SJCRH30 (cell line): ENCODE measurements around the gene LCMT1. TPM values are rescaled to one million over a fixed set of nuclear protein-coding genes. Genes with fewer than 3 reads are reported as not detected.
A peak's percentile ranks its signal among the peaks of the same experiment; 100 is the strongest.
"Not testable (repeated sequence)": the region's sequence is repeated elsewhere in the genome, so short reads cannot be mapped to it uniquely, and the experiment has no call there.

Experiments used
- DNase-seq, 2 experiments: peaks; one replicate each; pipeline ENCODE4 v3.0.0-alpha.2; 2015 to 2020
- H3K27ac ChIP-seq: fragments of 250-450 bp; sonication (Bioruptor Pico); 2 replicates; pipeline ENCODE4 v1.5.1; 2020; ENCODE audit warnings: mild to moderate bottlenecking, moderate library complexity
- H3K27me3 ChIP-seq: fragments of 250-450 bp; sonication (Bioruptor Pico); 2 replicates; pipeline ENCODE4 v1.5.1; 2020; ENCODE audit warnings: mild to moderate bottlenecking, moderate library complexity
- H3K36me3 ChIP-seq: fragments of 250-450 bp; sonication (Bioruptor Pico); 2 replicates; pipeline ENCODE4 v1.5.1; 2020; ENCODE audit warnings: mild to moderate bottlenecking, moderate library complexity
- H3K4me1 ChIP-seq: fragments of 250-450 bp; sonication (Bioruptor Pico); 2 replicates; pipeline ENCODE4 v1.5.1; 2020; ENCODE audit warnings: mild to moderate bottlenecking, moderate library complexity
- H3K4me3 ChIP-seq: fragments of 250-450 bp; sonication (Bioruptor Pico); 2 replicates; pipeline ENCODE4 v1.5.1; 2020; ENCODE audit warnings: mild to moderate bottlenecking, moderate library complexity
- H3K9me3 ChIP-seq: fragments of 250-450 bp; sonication (Bioruptor Pico); replicated peaks from 2 replicates; pipeline ENCODE4 v1.5.1; 2020; ENCODE audit warnings: mild to moderate bottlenecking, moderate library complexity
- total RNA-seq: library from RNA; depleted of rRNA; stranded (reverse); fragments of >200 nt; shearing (Covaris generic); gene quantifications from 2 replicates; pipeline ENCODE4 v1.2.3, GENCODE V29; 2014

Gene LCMT1
- total RNA-seq, 1 experiment from 2014 or later, result 31.7 TPM

GRCh38 chr16:25110387-25110947 is 1.1 kb upstream of the LCMT1 start:
- H3K4me3 ChIP-seq, result peak overlapping the region; percentile 65
- H3K4me1 ChIP-seq, result no peaks in the 10 kb centered on the region; the same call in 1 of the 2 replicates
- H3K36me3 ChIP-seq, result no peaks in the 10 kb centered on the region
- H3K9me3 ChIP-seq, result no peaks in the 10 kb centered on the region
- DNase-seq, result peak in 1 of 2 experiments; percentile 11
- peak overlapping the region; percentile 37 for H3K27ac ChIP-seq
- no peaks in the 10 kb centered on the region for H3K27me3 ChIP-seq

- no peaks in the 10 kb centered on the region for H3K36me3 ChIP-seq
- no peak for DNase-seq
Measured at GRCh38 chr16:25114121-25114520, 2.6 kb downstream of the LCMT1 start.

GRCh38 chr16:25118851-25119578 is 7.5 kb downstream of the LCMT1 start:
- no peaks in the 10 kb centered on the region for H3K4me1 ChIP-seq

More at GRCh38 chr16:25114121-25114520, 2.6 kb downstream of the LCMT1 start:
- Histone ChIP-seq H3K27ac (no peak overlapping the region), H3K4me1 (no peaks in the 10 kb centered on the region; the same call in 1 of the 2 replicates), H3K9me3 (no peaks in the 10 kb centered on the region), H3K4me3 (no peak overlapping the region), H3K27me3 (no peaks in the 10 kb centered on the region)

GRCh38 chr16:25121824-25122600 is 10.5 kb downstream of the LCMT1 start:
- Histone ChIP-seq H3K9me3 (no peaks in the 10 kb centered on the region), H3K27ac (no peak overlapping the region), H3K27me3 (no peaks in the 10 kb centered on the region), H3K4me1 (0 out of 2 replicates have a peak, but pooled peaks cover 2% of the 10 kb centered on the region), H3K4me3 (no peak overlapping the region), H3K36me3 (no peaks in the 10 kb centered on the region)
- DNase-seq, result no peak

More at GRCh38 chr16:25118851-25119578, 7.5 kb downstream of the LCMT1 start:
- Histone ChIP-seq H3K4me3 (no peak overlapping the region), H3K27me3 (no peaks in the 10 kb centered on the region), H3K27ac (no peak overlapping the region), H3K36me3 (no peaks in the 10 kb centered on the region), H3K9me3 (no peaks in the 10 kb centered on the region)
- DNase-seq, result no peak

- Histone ChIP-seq H3K27ac (no peak overlapping the region), H3K27me3 (no peaks in the 10 kb centered on the region), H3K36me3 (no peaks in the 10 kb centered on the region; the same call in 1 of the 2 replicates), H3K4me1 (0 out of 2 replicates have a peak, but pooled peaks cover 3% of the 10 kb centered on the region), H3K4me3 (no peak overlapping the region), H3K9me3 (no peaks in the 10 kb centered on the region)
- no peak for DNase-seq
Measured at GRCh38 chr16:25124503-25124902, 13.0 kb downstream of the LCMT1 start.

GRCh38 chr16:25126086-25126666 is 14.6 kb downstream of the LCMT1 start:
- not testable (repeated sequence) for H3K27ac ChIP-seq

GRCh38 chr16:25126820-25127232 is 15.3 kb downstream of the LCMT1 start:
- Histone ChIP-seq H3K4me3 (no peak overlapping the region), H3K27me3 (no peaks in the 10 kb centered on the region), H3K36me3 (no peaks in the 10 kb centered on the region; the same call in 1 of the 2 replicates), H3K4me1 (0 out of 2 replicates have a peak, but pooled peaks cover 3% of the 10 kb centered on the region), H3K9me3 (no peaks in the 10 kb centered on the region), H3K27ac (no peak overlapping the region)
- peak in 1 of 2 experiments; percentile 32 for DNase-seq

More at GRCh38 chr16:25126086-25126666, 14.6 kb downstream of the LCMT1 start:
- H3K4me3 ChIP-seq, H3K27me3 ChIP-seq, H3K4me1 ChIP-seq, H3K9me3 ChIP-seq, DNase-seq, H3K36me3 ChIP-seq: not testable (repeated sequence)

GRCh38 chr16:25132751-25133150 is 21.2 kb downstream of the LCMT1 start:
- DNase-seq, H3K9me3 ChIP-seq, H3K27ac ChIP-seq, H3K4me1 ChIP-seq, H3K4me3 ChIP-seq, H3K27me3 ChIP-seq, H3K36me3 ChIP-seq: not testable (repeated sequence)

- H3K9me3 ChIP-seq, result no peaks in the 10 kb centered on the region
- no peak for DNase-seq
- H3K36me3 ChIP-seq, result peaks cover 2% of the 10 kb centered on the region; the same call in 1 of the 2 replicates
- no peak overlapping the region for H3K27ac ChIP-seq
- no peak overlapping the region for H3K4me3 ChIP-seq
- H3K27me3 ChIP-seq, result no peaks in the 10 kb centered on the region
- H3K4me1 ChIP-seq, result peaks cover 6% of the 10 kb centered on the region; the same call in 1 of the 2 replicates
Measured at GRCh38 chr16:25134166-25134700, 22.7 kb downstream of the LCMT1 start.

- DNase-seq, result peak; percentile 35 to 66
- Histone ChIP-seq H3K36me3 (peaks cover 7% of the 10 kb centered on the region; the same call in 1 of the 2 replicates), H3K4me3 (no peak overlapping the region), H3K27me3 (no peaks in the 10 kb centered on the region), H3K9me3 (no peaks in the 10 kb centered on the region), H3K4me1 (peaks cover 6% of the 10 kb centered on the region; the same call in 1 of the 2 replicates), H3K27ac (peak overlapping the region; percentile 8; the same call in 1 of the 2 replicates)
Measured at GRCh38 chr16:25135254-25135878, 23.8 kb downstream of the LCMT1 start.

- Histone ChIP-seq H3K4me3 (no peak overlapping the region), H3K27me3 (no peaks in the 10 kb centered on the region), H3K9me3 (no peaks in the 10 kb centered on the region), H3K36me3 (peaks cover 7% of the 10 kb centered on the region; the same call in 1 of the 2 replicates), H3K27ac (no peak overlapping the region), H3K4me1 (peaks cover 6% of the 10 kb centered on the region; the same call in 1 of the 2 replicates)
- DNase-seq, result no peak
Measured at GRCh38 chr16:25138130-25138529, 26.6 kb downstream of the LCMT1 start.

GRCh38 chr16:25140459-25140858 is 28.9 kb downstream of the LCMT1 start:
- Histone ChIP-seq H3K9me3 (no peaks in the 10 kb centered on the region), H3K4me3 (no peak overlapping the region), H3K27ac (no peak overlapping the region), H3K27me3 (no peaks in the 10 kb centered on the region), H3K4me1 (peaks cover 3% of the 10 kb centered on the region; the same call in 1 of the 2 replicates), H3K36me3 (peaks cover 5% of the 10 kb centered on the region; the same call in 1 of the 2 replicates)
- no peak for DNase-seq

GRCh38 chr16:25141648-25142047 is 30.1 kb downstream of the LCMT1 start:
- H3K9me3 ChIP-seq, result no peaks in the 10 kb centered on the region
- H3K36me3 ChIP-seq, result peaks cover 5% of the 10 kb centered on the region; the same call in 1 of the 2 replicates
- H3K4me1 ChIP-seq, result no peaks in the 10 kb centered on the region
- DNase-seq, result no peak
- H3K4me3 ChIP-seq, result no peak overlapping the region
- H3K27me3 ChIP-seq, result no peaks in the 10 kb centered on the region
- H3K27ac ChIP-seq, result no peak overlapping the region

- no peak overlapping the region for H3K27ac ChIP-seq
- no peaks in the 10 kb centered on the region for H3K4me1 ChIP-seq
- H3K36me3 ChIP-seq, result peaks cover 5% of the 10 kb centered on the region; the same call in 1 of the 2 replicates
- H3K9me3 ChIP-seq, result no peaks in the 10 kb centered on the region
- H3K4me3 ChIP-seq, result no peak overlapping the region
- H3K27me3 ChIP-seq, result no peaks in the 10 kb centered on the region
- DNase-seq, result no peak
Measured at GRCh38 chr16:25143928-25144327, 32.4 kb downstream of the LCMT1 start.
